Right cardiac atrium (tissue), 5 donors: ENCODE data around the gene ZNF546. TPM values are rescaled to one million over a fixed set of nuclear protein-coding genes. Genes with fewer than 3 reads are reported as not detected.

Experiments used
- ATAC-seq, 2 donors: fragments of 200-7000 bp; cut with Tn5 transposase; one replicate each; pipeline versions ENCODE4 v1.8.0 to v1.9.1; 2020; ENCODE audit warnings: moderate library complexity in 2 of 2, mild to moderate bottlenecking in 1 of 2
- DNase-seq, 3 donors: peaks; one replicate each; pipeline ENCODE4 v3.0.0-alpha.2; 2020
- H3K27ac ChIP-seq: one replicate; pipeline ENCODE4 v1.5.1; 2013; ENCODE audit warnings: mild to moderate bottlenecking, low read length, control low read depth, moderate library complexity
- H3K27me3 ChIP-seq: one replicate; pipeline ENCODE4 v1.6.1; 2013; ENCODE audit not compliant: control insufficient read depth, insufficient read depth
- H3K4me1 ChIP-seq: one replicate; pipeline ENCODE4 v1.6.1; 2013; ENCODE audit warnings: low read length; ENCODE audit not compliant: control insufficient read depth, insufficient read depth
- H3K4me3 ChIP-seq: one replicate; pipeline ENCODE4 v1.5.1; 2013; ENCODE audit warnings: low read length, control low read depth
- H3K9me3 ChIP-seq: one replicate; pipeline ENCODE4 v1.6.1; 2013; ENCODE audit warnings: low read length; ENCODE audit not compliant: control insufficient read depth
- WGBS: extraction: QIAGEN DNeasy Blood & Tissue Kit; methylation state at CpG from one replicate; pipeline ENCODE4 v1.1.7; 2013; 5-methylcytosine and 5-hydroxymethylcytosine counted together
- intact Hi-C, 4 donors: fragments of 100-400 bp; cut with DNase I; formaldehyde crosslinking; loops; one replicate each; pipeline versions ENCODE4 v1.11.0 to v1.14.0; 2022 to 2023
- polyA plus RNA-seq: library from polyadenylated mRNA; stranded (reverse); fragments of 200-250 nt; gene quantifications from one replicate; pipeline ENCODE4 v1.2.3, GENCODE V29; 2013
- total RNA-seq, 4 donors: library from RNA; stranded (reverse); fragmentation: NEBNext Ultra II Directional; extraction: Animal tissue kit (Norgen Biotek cat#: 25700); gene quantifications; one replicate each; pipeline ENCODE4 v1.2.1, GENCODE V29; 2021
- donor health status: healthy with polysubstance abuse.
- donor health status: DM: no; HTN: yes; CAD: no.
- donor health status: DM: no; HTN: no; CAD: no.
- donor health status: DM: no; HTN: yes; CAD: no; lungs with severe emphysema.
- donor health status: DM: yes; HTN: yes; CAD: no.

Gene ZNF546
- total and polyA plus RNA-seq, 5 donors: 4.4 to 10.8 (median 8.9) TPM

GRCh38 chr19:40055049-40055448 lies 58.2 kb downstream of the ZNF546 start:
- 45% methylated on average over 10 of the region's 10 CpGs for WGBS
- H3K4me3 ChIP-seq: peak overlapping the region; percentile 54
- no peak for ATAC-seq
- no peak for DNase-seq
- no peaks in the 10 kb centered on the region for H3K27me3 ChIP-seq
- intact Hi-C loops: loop anchor here in 1 of 4 donors (10.0 kb wide), 1 partner anchor 80 kb away; the partner anchor contains the start of gene PSMC4
- H3K27ac ChIP-seq: no peak overlapping the region
- H3K4me1 ChIP-seq: peaks cover 2% of the 10 kb centered on the region
- no peaks in the 10 kb centered on the region for H3K9me3 ChIP-seq

- ATAC-seq (peak; percentile 97 to 99), DNase-seq (peak; percentile 52 to 78 (median 73))
- intact Hi-C loops: loop anchor here in 1 of 4 donors (10.0 kb wide), 1 partner anchor 81 kb away; the partner anchor contains the start of gene PSMC4
- peak within 1 kb of the TSS; percentile 53 for H3K27ac ChIP-seq
- WGBS: under 1% methylated on average over 41 of the region's 41 CpGs
- H3K27me3 ChIP-seq: no peaks in the 10 kb centered on the region
- peak within 1 kb of the TSS; percentile 54 for H3K4me3 ChIP-seq
- peaks cover 2% of the 10 kb centered on the region for H3K4me1 ChIP-seq
- no peaks in the 10 kb centered on the region for H3K9me3 ChIP-seq
Observed at GRCh38 chr19:40055832-40056504, 59.1 kb downstream of the ZNF546 start, which contains the start of gene ZNF780B. TSS of gene ZNF780B (minus strand) at chr19:40056231. CDS start at chr19:40050332, 5,899 bp downstream.

- Histone ChIP-seq H3K9me3 (no peaks in the 10 kb centered on the region), H3K4me1 (peaks cover 2% of the 10 kb centered on the region), H3K27me3 (no peaks in the 10 kb centered on the region), H3K27ac (no peak overlapping the region), H3K4me3 (peak overlapping the region; percentile 54)
- ATAC-seq (no peak), DNase-seq (no peak)
- intact Hi-C loops: loop anchor here in 1 of 4 donors (10.0 kb wide), 1 partner anchor 82 kb away; the partner anchor contains the start of gene PSMC4
- WGBS: 4% methylated on average over 7 of the region's 7 CpGs
Observed at GRCh38 chr19:40056505-40056904, 59.6 kb downstream of the ZNF546 start.

DNA sequence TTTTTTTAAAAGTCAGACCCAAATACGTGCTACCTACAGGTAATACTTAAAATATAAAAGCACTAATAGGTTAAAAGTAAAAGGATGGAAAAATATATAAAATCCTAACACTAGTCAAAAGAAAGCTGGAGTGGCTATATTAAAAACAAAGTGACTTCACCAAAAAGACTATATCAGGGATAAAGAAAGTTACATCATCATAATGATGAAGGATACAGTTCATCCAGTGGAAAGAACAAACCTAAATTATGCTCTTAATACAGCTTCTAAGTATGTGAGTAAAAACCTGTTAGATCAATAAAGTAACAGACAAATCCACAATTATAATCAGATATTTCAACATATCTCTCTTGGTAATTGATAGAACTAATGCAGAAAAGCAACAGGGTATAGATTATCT lies 60.3 kb downstream of the ZNF546 start:
- Histone ChIP-seq H3K27me3 (no peaks in the 10 kb centered on the region), H3K4me1 (peaks cover 2% of the 10 kb centered on the region), H3K27ac (no peak overlapping the region), H3K4me3 (no peak overlapping the region), H3K9me3 (no peaks in the 10 kb centered on the region)
- 81% methylated on average over 1 of the region's 1 CpG for WGBS
- intact Hi-C loops: loop anchor here in 1 of 4 donors (10.0 kb wide), 1 partner anchor 82 kb away; the partner anchor contains the start of gene PSMC4
- ATAC-seq (no peak), DNase-seq (no peak)

- 96% methylated on average over 1 of the region's 1 CpG for WGBS
- no peaks in the 10 kb centered on the region for H3K4me1 ChIP-seq
- H3K9me3 ChIP-seq: no peaks in the 10 kb centered on the region
- H3K27me3 ChIP-seq: no peaks in the 10 kb centered on the region
- DNase-seq: no peak
- no peak overlapping the region for H3K4me3 ChIP-seq
- H3K27ac ChIP-seq: no peak overlapping the region
- no peak for ATAC-seq
- intact Hi-C loops: loop anchor here in 1 of 4 donors (10.0 kb wide), 1 partner anchor 85 kb away; the partner anchor contains the start of gene PSMC4
Observed at GRCh38 chr19:40059624-40060023, 62.8 kb downstream of the ZNF546 start.

DNA sequence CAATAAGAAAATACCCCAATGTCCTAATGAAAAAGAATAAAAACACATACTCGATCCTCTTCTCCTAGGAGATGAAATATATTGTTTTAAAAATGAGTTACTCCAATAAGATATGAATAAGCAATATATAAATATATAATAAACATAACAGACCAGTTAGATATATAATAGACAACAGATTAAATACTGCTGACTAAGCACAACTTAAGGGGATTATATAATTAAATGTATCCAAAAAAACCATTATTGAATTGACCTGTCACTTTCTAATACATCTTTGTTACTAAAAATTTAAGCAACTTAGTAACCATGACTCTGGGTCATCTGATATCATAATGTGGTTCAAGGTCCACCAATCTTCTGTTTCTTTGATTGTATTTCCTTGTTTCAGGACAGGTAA lies 73.2 kb downstream of the ZNF546 start:
- no peak for DNase-seq
- Histone ChIP-seq H3K27ac (no peak overlapping the region), H3K9me3 (no peaks in the 10 kb centered on the region), H3K4me1 (no peaks in the 10 kb centered on the region), H3K27me3 (no peaks in the 10 kb centered on the region), H3K4me3 (no peak overlapping the region)
- ATAC-seq: no peak
- intact Hi-C loops: no loop called here
- WGBS: 95% methylated on average over 1 of the region's 1 CpG

Other genes starting within 250 kb of the ZNF546 start
- not detected for gene LEUTX, start 218.2 kb upstream of the ZNF546 start, total RNA-seq
- gene LEUTX, start 218.2 kb upstream of the ZNF546 start, polyA plus RNA-seq: not detected
- 10 to 100 TPM in 3 of 4 donors, 1 to 10 TPM in 1; 7.7 to 17.6 (median 14.8) TPM for gene DYRK1B, start 162.9 kb upstream of the ZNF546 start, total RNA-seq
- 14.7 TPM for gene DYRK1B, start 162.9 kb upstream of the ZNF546 start, polyA plus RNA-seq
- 10 to 100 TPM; 68.6 to 83.7 (median 80.9) TPM for gene FBL, start 150.7 kb upstream of the ZNF546 start, total RNA-seq
- gene FBL, start 150.7 kb upstream of the ZNF546 start, polyA plus RNA-seq: 63.6 TPM
- gene FCGBP, start 62.4 kb upstream of the ZNF546 start, total RNA-seq: 100 to 1,000 TPM in 1 of 4 donors, 10 to 100 TPM in 2, 1 to 10 TPM in 1; 8.8 to 112 (median 22.3) TPM
- gene FCGBP, start 62.4 kb upstream of the ZNF546 start, polyA plus RNA-seq: 2.1 TPM
- 10 to 100 TPM; 66.7 to 82.3 (median 70.6) TPM for gene PSMC4, start 25.9 kb upstream of the ZNF546 start, total RNA-seq
- 73.6 TPM for gene PSMC4, start 25.9 kb upstream of the ZNF546 start, polyA plus RNA-seq
- gene ZNF780B, start 59.2 kb downstream of the ZNF546 start, total RNA-seq: 10 to 100 TPM; 29.5 to 35.2 (median 30.9) TPM
- gene ZNF780B, start 59.2 kb downstream of the ZNF546 start, polyA plus RNA-seq: 15.3 TPM
- gene ZNF780A, start 93.9 kb downstream of the ZNF546 start, total RNA-seq: 10 to 100 TPM; 12.1 to 18.5 (median 13.8) TPM
- 10.2 TPM for gene ZNF780A, start 93.9 kb downstream of the ZNF546 start, polyA plus RNA-seq
- gene MAP3K10, start 194.4 kb downstream of the ZNF546 start, total RNA-seq: 10 to 100 TPM; 16.9 to 22.6 (median 20.2) TPM
- 25.3 TPM for gene MAP3K10, start 194.4 kb downstream of the ZNF546 start, polyA plus RNA-seq
- not detected for gene TTC9B, start 221.3 kb downstream of the ZNF546 start, total RNA-seq
- gene TTC9B, start 221.3 kb downstream of the ZNF546 start, polyA plus RNA-seq: 0.11 TPM
- under 1 TPM; 0.23 to 0.41 (median 0.30) TPM for gene CCNP, start 229.6 kb downstream of the ZNF546 start, total RNA-seq
- 0.25 TPM for gene CCNP, start 229.6 kb downstream of the ZNF546 start, polyA plus RNA-seq